Gastrocnemius medialis (tissue), 4 donors: ENCODE measurements around the gene SLC1A2. TPM values are rescaled to one million over a fixed set of nuclear protein-coding genes. Genes with fewer than 3 reads are reported as not detected.
A peak's percentile ranks its signal among the peaks of the same experiment; 100 is the strongest.

ENCODE experiments used
- ATAC-seq, 2 donors: fragments of 150-250 bp; one replicate each; pipeline ENCODE4 v1.9.1; 2016
- DNase-seq, 2 donors: peaks; one replicate each; pipeline ENCODE4 v3.0.0-alpha.2; 2019
- H3K27ac ChIP-seq, 4 donors: fragments of 200-600 bp; sonication (generic); 1 replicate in 1 of 4; 2 replicates in 3 of 4; pipeline ENCODE4 v1.5.1; 2016 to 2018; ENCODE audit warnings: mild to moderate bottlenecking in 2 of 4, moderate library complexity in 1 of 4
- H3K27me3 ChIP-seq, 3 donors: fragments of 200-600 bp; sonication (generic) in 2 of 3; 1 replicate in 1 of 3; 2 replicates in 2 of 3; pipeline versions ENCODE4 v1.5.1 to v1.6.0; 2016 to 2019; ENCODE audit warnings: mild to moderate bottlenecking in 1 of 3, moderate library complexity in 1 of 3
- H3K36me3 ChIP-seq, 2 donors: fragments of 200-600 bp; sonication (generic) in 1 of 2; one replicate each; pipeline ENCODE4 v1.5.1; 2017 to 2018
- H3K4me1 ChIP-seq, 2 donors: fragments of 200-600 bp; sonication (generic) in 1 of 2; one replicate each; pipeline ENCODE4 v1.5.1; 2016 to 2017; ENCODE audit warnings: mild to moderate bottlenecking in 2 of 2
- H3K4me3 ChIP-seq, 4 donors: fragments of 200-600 bp; sonication (generic) in 3 of 4; 1 replicate in 1 of 4; 2 replicates in 3 of 4; pipeline ENCODE4 v1.5.1; 2016 to 2019; ENCODE audit warnings: mild to moderate bottlenecking in 2 of 4
- H3K9me3 ChIP-seq, 3 donors: fragments of 200-600 bp; sonication (generic) in 2 of 3; 1 replicate in 1 of 3; 2 replicates in 2 of 3; pipeline ENCODE4 v1.5.1; 2016 to 2019
- POLR2A ChIP-seq, 2 donors: fragments of 450-650 bp; IDR thresholded peaks; one replicate each; pipeline ENCODE4 v1.6.1; 2017; ENCODE audit warnings: antibody characterized with exemption in 2 of 2, mild to moderate bottlenecking in 2 of 2, moderate library complexity in 2 of 2
- in situ Hi-C, 4 donors: fragments of 200-750 bp; cut with MboI; loops; one replicate each; pipeline versions ENCODE4 v1.15.0 to v1.8.0; 2017; ENCODE audit warnings: low sequenced_read_pairs in 4 of 4
- intact Hi-C: fragments of 100-400 bp; cut with DNase I; formaldehyde crosslinking; loops from one replicate; pipeline ENCODE4 v1.15.1; 2023; ENCODE audit warnings: low total_unique reads
- total RNA-seq, 4 donors: library from RNA; depleted of rRNA; stranded (reverse); fragments of >200 nt; gene quantifications; one replicate each; pipeline versions ENCODE4 v1.1.0 to v1.2.3, GENCODE V29; 2016
- TF ChIP-seq, protein P1 (sequence below), 5 experiments: fragments of 450-650 bp in 3 of 5; fragments of 200-600 bp in 2 of 5; sonication (generic) in 2 of 5; IDR thresholded peaks in 4 of 5; conservative IDR thresholded peaks in 1 of 5; 1 replicate in 4 of 5; 2 replicates in 1 of 5; pipeline ENCODE4 v1.5.1; 2016 to 2019; ENCODE audit warnings: antibody characterized with exemption in 5 of 5, mild to moderate bottlenecking in 3 of 5, moderate library complexity in 3 of 5

Gene SLC1A2
- total RNA-seq, 4 donors from 2014 or later, result 0.15 to 1.1 (median 0.52) TPM

DNA sequence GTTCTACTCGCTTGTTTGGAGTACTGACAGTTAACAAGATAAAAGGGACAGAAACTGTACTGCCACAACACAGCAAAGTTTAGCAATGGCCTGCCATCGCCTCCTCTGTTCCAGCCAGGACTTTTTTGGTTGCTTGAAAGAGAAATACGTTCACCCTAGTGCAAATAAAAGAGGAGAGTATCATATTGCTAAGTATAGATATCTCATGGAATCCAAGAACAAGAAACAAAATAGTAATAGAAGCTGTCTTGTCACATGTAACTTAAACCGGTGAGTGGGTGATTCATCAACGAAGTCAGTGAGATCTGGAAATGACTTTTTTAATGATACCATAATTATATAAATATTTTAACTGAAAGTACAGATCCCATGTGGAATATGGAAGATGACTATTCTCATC, 35.4 kb downstream of the SLC1A2 start:
- ATAC-seq (peak in 1 of 2 donors; percentile 86), DNase-seq (no peak)
- no peak overlapping the region for H3K4me3 ChIP-seq
- no peaks in the 10 kb centered on the region for H3K9me3 ChIP-seq
- H3K27ac ChIP-seq, result peak overlapping the region in 1 of 4 donors; percentile 8
- no peaks in the 10 kb centered on the region for H3K27me3 ChIP-seq
- intact Hi-C loops (no loop called here), in situ Hi-C loops (loop anchor here (10.0 to 25.0 kb wide), 3 partner anchors 459 to 799 kb away; no protein-coding TSS in a partner anchor)
- peaks cover 5 to 15% of the 10 kb centered on the region in 2 donors for H3K4me1 ChIP-seq
- TF ChIP-seq, protein P1, sequence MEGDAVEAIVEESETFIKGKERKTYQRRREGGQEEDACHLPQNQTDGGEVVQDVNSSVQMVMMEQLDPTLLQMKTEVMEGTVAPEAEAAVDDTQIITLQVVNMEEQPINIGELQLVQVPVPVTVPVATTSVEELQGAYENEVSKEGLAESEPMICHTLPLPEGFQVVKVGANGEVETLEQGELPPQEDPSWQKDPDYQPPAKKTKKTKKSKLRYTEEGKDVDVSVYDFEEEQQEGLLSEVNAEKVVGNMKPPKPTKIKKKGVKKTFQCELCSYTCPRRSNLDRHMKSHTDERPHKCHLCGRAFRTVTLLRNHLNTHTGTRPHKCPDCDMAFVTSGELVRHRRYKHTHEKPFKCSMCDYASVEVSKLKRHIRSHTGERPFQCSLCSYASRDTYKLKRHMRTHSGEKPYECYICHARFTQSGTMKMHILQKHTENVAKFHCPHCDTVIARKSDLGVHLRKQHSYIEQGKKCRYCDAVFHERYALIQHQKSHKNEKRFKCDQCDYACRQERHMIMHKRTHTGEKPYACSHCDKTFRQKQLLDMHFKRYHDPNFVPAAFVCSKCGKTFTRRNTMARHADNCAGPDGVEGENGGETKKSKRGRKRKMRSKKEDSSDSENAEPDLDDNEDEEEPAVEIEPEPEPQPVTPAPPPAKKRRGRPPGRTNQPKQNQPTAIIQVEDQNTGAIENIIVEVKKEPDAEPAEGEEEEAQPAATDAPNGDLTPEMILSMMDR (IDR thresholded peaks at IDR 0.05 in 4 of 5, conservative IDR thresholded peaks at IDR 0.05 in 1 of 5), result no peak
- no peak for TF ChIP-seq POLR2A (IDR thresholded peaks at IDR 0.05)
- no peaks in the 10 kb centered on the region for H3K36me3 ChIP-seq

DNA sequence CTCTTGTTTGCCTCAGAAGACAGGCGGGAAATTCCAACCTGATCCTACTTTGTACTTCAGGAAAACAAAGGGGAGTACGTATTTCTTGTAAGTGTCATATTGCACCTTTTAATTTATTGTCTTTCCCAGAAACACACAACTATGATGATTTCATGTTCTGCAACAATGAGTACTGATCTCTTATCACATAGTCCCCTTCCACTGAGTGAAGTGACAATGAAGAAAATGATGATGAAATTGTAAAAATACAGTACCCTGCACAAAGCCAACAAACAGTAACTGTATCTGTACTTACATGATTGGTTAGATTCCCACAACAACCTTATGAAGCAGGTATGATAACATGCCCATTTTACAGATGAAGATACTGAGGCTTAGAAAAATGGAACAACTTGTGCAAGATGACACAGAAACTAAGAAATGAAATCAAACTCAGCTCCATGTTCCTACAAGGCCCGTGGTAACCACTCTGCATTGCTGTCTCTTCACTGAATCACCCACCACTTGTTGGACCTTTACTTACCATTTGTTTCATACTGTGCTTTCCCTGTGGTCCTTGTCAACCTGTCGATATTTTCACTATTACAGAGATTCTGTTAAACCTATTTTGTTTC, 37.5 kb downstream of the SLC1A2 start:
- intact Hi-C loops (no loop called here), in situ Hi-C loops (loop anchor here (10.0 to 25.0 kb wide), 3 partner anchors 457 to 797 kb away; no protein-coding TSS in a partner anchor)
- Histone ChIP-seq H3K36me3 (no peaks in the 10 kb centered on the region), H3K27ac (no peak overlapping the region), H3K4me3 (no peak overlapping the region), H3K27me3 (no peaks in the 10 kb centered on the region), H3K9me3 (no peaks in the 10 kb centered on the region), H3K4me1 (peaks cover 5 to 15% of the 10 kb centered on the region in 2 donors)
- DNase-seq (no peak), ATAC-seq (no peak)
- no peak for TF ChIP-seq POLR2A (IDR thresholded peaks at IDR 0.05)
- TF ChIP-seq, protein P1 (IDR thresholded peaks at IDR 0.05 in 4 of 5, conservative IDR thresholded peaks at IDR 0.05 in 1 of 5), result no peak

DNA sequence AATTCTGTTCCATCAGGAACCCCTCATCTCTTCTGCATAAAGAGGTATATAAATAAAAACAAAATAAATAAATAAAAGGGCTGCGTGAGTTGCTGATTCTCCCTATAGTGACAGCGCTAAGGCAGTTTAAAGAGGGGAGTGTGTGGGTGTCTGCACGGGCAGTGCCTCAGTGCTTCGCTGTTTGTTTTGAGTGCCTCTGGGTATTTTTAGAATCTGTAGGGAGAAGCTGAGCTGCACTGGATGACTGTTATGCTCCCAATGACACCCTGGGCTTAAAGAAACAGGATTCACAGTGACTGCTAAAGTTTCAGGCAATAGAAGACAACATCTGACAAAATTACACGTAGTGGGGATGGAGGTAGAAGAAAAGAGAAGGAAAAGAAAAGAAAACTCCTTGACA, 38.8 kb downstream of the SLC1A2 start:
- Histone ChIP-seq H3K27ac (peak overlapping the region; percentile 18 to 64 (median 48)), H3K4me1 (peaks cover 5 to 15% of the 10 kb centered on the region in 2 donors), H3K4me3 (peak overlapping the region in 2 of 4 donors; percentile 17 to 28), H3K36me3 (no peaks in the 10 kb centered on the region), H3K9me3 (no peaks in the 10 kb centered on the region), H3K27me3 (no peaks in the 10 kb centered on the region)
- peak; percentile 70 to 76 for ATAC-seq
- in situ Hi-C loops, result loop anchor here (10.0 to 25.0 kb wide), 3 partner anchors 456 to 796 kb away; no protein-coding TSS in a partner anchor
- DNase-seq, result no peak
- intact Hi-C loops, result no loop called here
- TF ChIP-seq, protein P1 (IDR thresholded peaks at IDR 0.05 in 4 of 5, conservative IDR thresholded peaks at IDR 0.05 in 1 of 5), result no peak
- peak in 1 of 2 donors; percentile 18 for TF ChIP-seq POLR2A (IDR thresholded peaks at IDR 0.05)

DNA sequence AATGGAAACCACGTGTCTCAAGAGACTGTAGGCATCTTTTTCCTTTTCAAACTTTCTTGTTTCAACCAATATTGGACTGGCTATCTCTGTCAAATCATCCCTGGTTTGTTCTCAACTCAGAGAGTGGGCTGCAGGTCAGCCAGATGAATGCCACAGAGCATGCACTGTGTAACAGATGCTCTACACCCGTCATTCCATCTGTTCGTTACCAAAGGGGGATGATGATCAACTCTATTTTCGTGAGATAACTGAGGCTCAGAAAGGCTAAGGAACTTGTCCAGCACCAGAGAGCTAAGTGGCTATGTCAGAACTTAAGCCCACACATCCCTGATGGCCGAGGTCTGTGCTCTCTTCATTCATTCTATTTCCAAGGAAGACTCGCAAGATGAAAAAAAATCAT, 42.1 kb downstream of the SLC1A2 start:
- Histone ChIP-seq H3K4me3 (no peak overlapping the region), H3K27ac (no peak overlapping the region), H3K27me3 (no peaks in the 10 kb centered on the region), H3K4me1 (peaks cover 5 to 15% of the 10 kb centered on the region in 2 donors), H3K9me3 (no peaks in the 10 kb centered on the region), H3K36me3 (no peaks in the 10 kb centered on the region)
- ATAC-seq (no peak), DNase-seq (no peak)
- in situ Hi-C loops, result loop anchor here in 1 of 4 donors (25.0 kb wide), 1 partner anchor 790 kb away; no protein-coding TSS in a partner anchor
- no peak for TF ChIP-seq POLR2A (IDR thresholded peaks at IDR 0.05)
- TF ChIP-seq, protein P1 (IDR thresholded peaks at IDR 0.05 in 4 of 5, conservative IDR thresholded peaks at IDR 0.05 in 1 of 5), result no peak
- intact Hi-C loops, result no loop called here
